ENCODE data around the gene HIPK1. TPM values are rescaled to one million over a fixed set of nuclear protein-coding genes. Genes with fewer than 3 reads are reported as not detected.

HIPK1 gene
- total and polyA plus RNA-seq, 10 of the 15 experiments (the other 5 are each of a cell fraction or from before 2014, with no cell fraction given), result 4.2 to 33.9 (median 11.4) TPM

DNA sequence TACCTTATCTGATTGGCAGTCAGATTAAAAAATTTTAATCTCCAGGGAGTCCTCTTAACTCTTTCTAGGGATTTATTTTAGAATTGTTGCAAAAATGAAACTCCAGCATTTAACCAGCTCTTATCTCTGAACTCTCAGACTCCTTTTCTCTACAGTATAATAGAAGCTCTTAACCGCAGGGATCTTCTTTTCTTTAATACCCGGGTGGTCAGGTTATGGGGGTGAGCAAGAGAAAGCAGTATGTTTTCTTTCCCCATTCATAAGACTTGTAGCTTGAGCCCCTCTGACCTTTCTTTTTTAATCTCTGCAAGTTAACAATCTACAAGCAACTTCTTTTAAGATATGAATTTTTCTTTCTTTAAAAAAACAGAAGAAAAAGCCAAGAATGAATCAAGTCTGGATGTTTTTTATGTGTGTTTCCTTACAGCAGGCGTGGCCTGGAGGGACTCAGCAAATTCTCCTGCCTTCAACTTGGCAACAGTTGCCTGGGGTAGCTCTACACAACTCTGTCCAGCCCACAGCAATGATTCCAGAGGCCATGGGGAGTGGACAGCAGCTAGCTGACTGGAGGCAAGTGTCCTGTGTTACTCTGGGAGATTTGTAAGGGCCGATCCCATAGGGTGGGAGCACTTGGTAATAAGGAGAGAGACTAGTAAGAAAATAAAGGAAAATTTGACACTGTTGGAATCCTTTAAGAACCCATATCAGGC, 36.7 kb downstream of the HIPK1 start:
- no peak for DNase-seq (ENCODE audit: low read depth, low spot score)
- ChIA-PET SMC1A (ENCODE audit: uncharacterized antibody, unreplicated experiment) (interaction anchor here (0.7 to 2.8 kb wide), 3 partner anchors 37 to 150 kb away, joined by 3 to 7 read pairs (median 6); partner anchors contain the start of gene HIPK1), POLR2A (interaction anchor here (2.4 kb wide), 1 partner anchor 36 kb away, joined by 5 read pairs; the partner anchor contains the start of gene HIPK1), CTCF (interaction anchor here (0.9 to 1.3 kb wide), 3 partner anchors 11 to 129 kb away, joined by 3 to 4 read pairs (median 3); no protein-coding TSS in a partner anchor), RAD21 (ENCODE audit: unreplicated experiment) (no interaction called here)
- BruUV-seq (replicated peaks), result no TSS peak
- Histone ChIP-seq H3K9me3 (replicated peaks; ENCODE audit: control insufficient read depth, insufficient read depth, low read length) (no peaks in the 10 kb centered on the region), H3K4me2 (ENCODE audit: control insufficient read depth, insufficient read depth) (no peak overlapping the region), H3K27me3 (replicated peaks in 1 of 2; ENCODE audit: control insufficient read depth in 2 of 2, insufficient read depth in 2 of 2, low read length in 1 of 2) (no peaks in the 10 kb centered on the region), H4K20me1 (ENCODE audit: control insufficient read depth, insufficient read depth) (no peaks in the 10 kb centered on the region), H3K79me2 (ENCODE audit: control insufficient read depth, insufficient read depth, low read length) (no peaks in the 10 kb centered on the region), H3K4me1 (ENCODE audit: control insufficient read depth, insufficient read depth, low read length) (no peaks in the 10 kb centered on the region), H3K4me3 (no peak overlapping the region), H2AFZ (ENCODE audit: control insufficient read depth, low read depth, low read length) (no peak overlapping the region), H3K36me3 (ENCODE audit: control insufficient read depth in 2 of 2, insufficient read depth in 2 of 2, low read length in 1 of 2) (peaks cover 15 to 29% of the 10 kb centered on the region in 2 experiments), H3K9ac (ENCODE audit: control insufficient read depth, insufficient read depth, low read length) (no peak overlapping the region), H3K27ac (ENCODE audit: control insufficient read depth, insufficient read depth) (no peak overlapping the region)
- TF ChIP-seq NFXL1 (IDR thresholded peaks at IDR 0.05; ENCODE audit: borderline replicate concordance), result no peak
- no peak for FAIRE-seq
- in situ Hi-C loops (cut with MboI) (no loop called here), intact Hi-C loops (cut with micrococcal nuclease; ENCODE audit: unreplicated experiment) (no loop called here)
- no peak for ATAC-seq
- 91% methylated on average over 4 of the region's 4 CpGs for WGBS (ENCODE audit: insufficient coverage, insufficient replicate concordance, low lambda C conversion rate, missing lambda C conversion rate)

DNA sequence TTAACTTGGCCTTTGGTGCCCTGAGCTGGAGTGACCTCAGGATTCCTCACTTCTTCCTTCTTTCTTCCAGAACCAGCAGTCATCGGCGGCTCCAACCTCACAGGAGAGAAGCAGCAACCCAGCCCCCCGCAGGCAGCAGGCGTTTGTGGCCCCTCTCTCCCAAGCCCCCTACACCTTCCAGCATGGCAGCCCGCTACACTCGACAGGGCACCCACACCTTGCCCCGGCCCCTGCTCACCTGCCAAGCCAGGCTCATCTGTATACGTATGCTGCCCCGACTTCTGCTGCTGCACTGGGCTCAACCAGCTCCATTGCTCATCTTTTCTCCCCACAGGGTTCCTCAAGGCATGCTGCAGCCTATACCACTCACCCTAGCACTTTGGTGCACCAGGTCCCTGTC, 43.8 kb downstream of the HIPK1 start:
- no peaks in the 10 kb centered on the region for H4K20me1 ChIP-seq (ENCODE audit: control insufficient read depth, insufficient read depth)
- no peak overlapping the region for H3K4me2 ChIP-seq (ENCODE audit: control insufficient read depth, insufficient read depth)
- H3K27me3 ChIP-seq (replicated peaks in 1 of 2; ENCODE audit: control insufficient read depth in 2 of 2, insufficient read depth in 2 of 2, low read length in 1 of 2), result no peaks in the 10 kb centered on the region
- ChIA-PET CTCF (no interaction called here), SMC1A (ENCODE audit: uncharacterized antibody, unreplicated experiment) (no interaction called here), POLR2A (no interaction called here), RAD21 (ENCODE audit: unreplicated experiment) (no interaction called here)
- no peak overlapping the region for H2AFZ ChIP-seq (ENCODE audit: control insufficient read depth, low read depth, low read length)
- H3K9me3 ChIP-seq (replicated peaks; ENCODE audit: control insufficient read depth, insufficient read depth, low read length), result no peaks in the 10 kb centered on the region
- intact Hi-C loops (cut with micrococcal nuclease; ENCODE audit: unreplicated experiment) (no loop called here), in situ Hi-C loops (cut with MboI) (loop anchor here (10.0 kb wide), 1 partner anchor 582 kb away; no protein-coding TSS in a partner anchor)
- FAIRE-seq, result no peak
- WGBS (ENCODE audit: insufficient coverage, insufficient replicate concordance, low lambda C conversion rate, missing lambda C conversion rate), result 93% methylated on average over 8 of the region's 9 CpGs
- DNase-seq (ENCODE audit: low read depth, low spot score), result no peak
- no peak overlapping the region for H3K9ac ChIP-seq (ENCODE audit: control insufficient read depth, insufficient read depth, low read length)
- H3K27ac ChIP-seq (ENCODE audit: control insufficient read depth, insufficient read depth), result no peak overlapping the region
- no TSS peak for BruUV-seq (replicated peaks)
- no peaks in the 10 kb centered on the region for H3K79me2 ChIP-seq (ENCODE audit: control insufficient read depth, insufficient read depth, low read length)
- ATAC-seq, result no peak
- peaks cover 3% of the 10 kb centered on the region; the same call in 1 of the 2 replicates for H3K4me1 ChIP-seq (ENCODE audit: control insufficient read depth, insufficient read depth, low read length)
- peaks cover 16 to 24% of the 10 kb centered on the region in 2 experiments for H3K36me3 ChIP-seq (ENCODE audit: control insufficient read depth in 2 of 2, insufficient read depth in 2 of 2, low read length in 1 of 2)
- H3K4me3 ChIP-seq, result no peak overlapping the region
- no peak for TF ChIP-seq PML (IDR thresholded peaks at IDR 0.05; ENCODE audit: low read length)
- TF ChIP-seq SREBF2 (IDR thresholded peaks at IDR 0.05; ENCODE audit: low read length), result no peak
- TF ChIP-seq CTCF (IDR thresholded peaks at IDR 0.05 in 2 of 3, conservative IDR thresholded peaks at IDR 0.05 in 1 of 3; ENCODE audit: control insufficient read depth in 2 of 3, extremely low read depth in 1 of 3, insufficient read depth in 1 of 3, low read depth in 3 of 3, low read length in 3 of 3), result no peak
- TF ChIP-seq, protein P1, sequence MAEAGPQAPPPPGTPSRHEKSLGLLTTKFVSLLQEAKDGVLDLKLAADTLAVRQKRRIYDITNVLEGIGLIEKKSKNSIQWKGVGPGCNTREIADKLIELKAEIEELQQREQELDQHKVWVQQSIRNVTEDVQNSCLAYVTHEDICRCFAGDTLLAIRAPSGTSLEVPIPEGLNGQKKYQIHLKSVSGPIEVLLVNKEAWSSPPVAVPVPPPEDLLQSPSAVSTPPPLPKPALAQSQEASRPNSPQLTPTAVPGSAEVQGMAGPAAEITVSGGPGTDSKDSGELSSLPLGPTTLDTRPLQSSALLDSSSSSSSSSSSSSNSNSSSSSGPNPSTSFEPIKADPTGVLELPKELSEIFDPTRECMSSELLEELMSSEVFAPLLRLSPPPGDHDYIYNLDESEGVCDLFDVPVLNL (IDR thresholded peaks at IDR 0.05; ENCODE audit: low read depth, low read length), result no peak
- no peak for TF ChIP-seq ZNF217 (IDR thresholded peaks at IDR 0.05)
- TF ChIP-seq ZNF592 (IDR thresholded peaks at IDR 0.05), result no peak

Data from GM12878 (cell line).